HL-60 (cell line): ENCODE data around the gene PPP1R1B.
A peak's percentile ranks its signal among the peaks of the same experiment; 100 is the strongest.

Source experiments
- DNase-seq, 2 experiments: peaks; one replicate each; pipeline ENCODE4 v3.0.0-alpha.2; 2010 to 2020; ENCODE audit warnings: low read depth in 1 of 2, low spot score in 1 of 2
- H3K27ac ChIP-seq: fragments of 250-450 bp; sonication (Bioruptor Pico); replicated peaks from 2 replicates; pipeline ENCODE4 v1.5.1; 2020; ENCODE audit warnings: mild to moderate bottlenecking, moderate library complexity
- H3K27me3 ChIP-seq: fragments of 250-450 bp; sonication (Bioruptor Pico); 2 replicates; pipeline ENCODE4 v1.5.1; 2021; ENCODE audit warnings: mild to moderate bottlenecking, moderate library complexity; ENCODE audit not compliant: insufficient read depth, poor library complexity, severe bottlenecking
- H3K4me3 ChIP-seq: replicated peaks from 2 replicates; pipeline ENCODE4 v1.5.1; 2011; ENCODE audit warnings: mild to moderate bottlenecking, control low read depth, low read length; ENCODE audit not compliant: insufficient read depth
- GABPA ChIP-seq: IDR thresholded peaks from 2 replicates; pipeline ENCODE4 v1.6.1; 2012; ENCODE audit warnings: low read depth
- POLR2AphosphoS5 ChIP-seq: IDR thresholded peaks from 2 replicates; pipeline ENCODE4 v1.6.1; 2012; ENCODE audit warnings: low read depth
- SPI1 ChIP-seq: IDR thresholded peaks from 2 replicates; pipeline ENCODE4 v1.6.1; 2012; ENCODE audit warnings: low read depth, mild to moderate bottlenecking, borderline replicate concordance
- TF ChIP-seq, protein P1 (sequence below): IDR thresholded peaks from 2 replicates; pipeline ENCODE4 v1.6.1; 2012; ENCODE audit warnings: low read depth; ENCODE audit not compliant: insufficient replicate concordance
- TF ChIP-seq, protein P2 (sequence below): IDR thresholded peaks from one replicate; pipeline ENCODE4 v1.5.1; 2011; ENCODE audit warnings: low read length, control low read depth, inconsistent platforms; ENCODE audit not compliant: insufficient read depth

The PPP1R1B gene

DNA sequence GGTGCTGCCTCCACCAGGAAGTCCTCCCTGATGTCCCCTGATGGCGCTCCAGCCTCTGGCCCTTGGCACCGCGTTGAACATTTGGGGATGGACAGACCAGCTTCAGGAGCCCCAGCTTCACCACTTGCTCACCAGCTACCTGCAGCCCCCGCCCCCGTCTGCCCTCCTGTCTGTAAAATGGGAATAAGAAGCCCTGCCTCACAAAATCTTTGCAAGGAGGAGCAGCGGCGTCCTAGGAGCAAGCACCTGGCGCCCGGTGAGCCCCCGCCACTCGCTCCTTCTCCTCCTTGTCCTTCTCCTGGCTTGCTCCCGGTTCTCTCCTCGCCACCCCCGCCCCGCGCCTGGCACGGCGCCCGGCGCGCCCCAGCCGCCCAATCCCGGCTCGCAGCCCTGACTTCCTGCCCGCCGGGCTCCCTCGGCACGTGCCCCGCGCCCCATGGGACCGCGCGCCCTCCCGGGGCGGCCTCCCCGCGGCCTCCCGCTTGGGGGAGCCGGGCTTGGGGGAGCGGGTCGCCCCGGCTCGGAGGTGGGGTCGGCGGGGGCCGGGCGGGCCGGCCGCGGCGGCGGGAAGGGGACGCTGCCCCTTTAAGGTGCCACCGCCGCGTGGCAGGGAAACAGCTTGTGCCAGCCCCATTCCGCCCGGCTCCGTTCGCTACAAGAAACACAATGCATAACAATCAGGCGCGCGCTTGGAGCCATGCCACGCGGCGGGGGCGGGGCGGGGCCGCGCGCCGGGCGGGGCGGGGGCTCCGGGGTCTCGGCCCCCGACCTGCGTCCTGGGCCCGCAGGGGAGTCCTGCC is 9.1 kb upstream of the PPP1R1B start:
- Histone ChIP-seq H3K4me3 (peak overlapping the region; percentile 54), H3K27me3 (no peaks in the 10 kb centered on the region), H3K27ac (no peak overlapping the region)
- peak; percentile 59 to 60 for DNase-seq
- no peak for TF ChIP-seq GABPA
- no peak for TF ChIP-seq POLR2AphosphoS5
- TF ChIP-seq, protein P1, sequence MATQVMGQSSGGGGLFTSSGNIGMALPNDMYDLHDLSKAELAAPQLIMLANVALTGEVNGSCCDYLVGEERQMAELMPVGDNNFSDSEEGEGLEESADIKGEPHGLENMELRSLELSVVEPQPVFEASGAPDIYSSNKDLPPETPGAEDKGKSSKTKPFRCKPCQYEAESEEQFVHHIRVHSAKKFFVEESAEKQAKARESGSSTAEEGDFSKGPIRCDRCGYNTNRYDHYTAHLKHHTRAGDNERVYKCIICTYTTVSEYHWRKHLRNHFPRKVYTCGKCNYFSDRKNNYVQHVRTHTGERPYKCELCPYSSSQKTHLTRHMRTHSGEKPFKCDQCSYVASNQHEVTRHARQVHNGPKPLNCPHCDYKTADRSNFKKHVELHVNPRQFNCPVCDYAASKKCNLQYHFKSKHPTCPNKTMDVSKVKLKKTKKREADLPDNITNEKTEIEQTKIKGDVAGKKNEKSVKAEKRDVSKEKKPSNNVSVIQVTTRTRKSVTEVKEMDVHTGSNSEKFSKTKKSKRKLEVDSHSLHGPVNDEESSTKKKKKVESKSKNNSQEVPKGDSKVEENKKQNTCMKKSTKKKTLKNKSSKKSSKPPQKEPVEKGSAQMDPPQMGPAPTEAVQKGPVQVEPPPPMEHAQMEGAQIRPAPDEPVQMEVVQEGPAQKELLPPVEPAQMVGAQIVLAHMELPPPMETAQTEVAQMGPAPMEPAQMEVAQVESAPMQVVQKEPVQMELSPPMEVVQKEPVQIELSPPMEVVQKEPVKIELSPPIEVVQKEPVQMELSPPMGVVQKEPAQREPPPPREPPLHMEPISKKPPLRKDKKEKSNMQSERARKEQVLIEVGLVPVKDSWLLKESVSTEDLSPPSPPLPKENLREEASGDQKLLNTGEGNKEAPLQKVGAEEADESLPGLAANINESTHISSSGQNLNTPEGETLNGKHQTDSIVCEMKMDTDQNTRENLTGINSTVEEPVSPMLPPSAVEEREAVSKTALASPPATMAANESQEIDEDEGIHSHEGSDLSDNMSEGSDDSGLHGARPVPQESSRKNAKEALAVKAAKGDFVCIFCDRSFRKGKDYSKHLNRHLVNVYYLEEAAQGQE = peak; percentile 33
- no peak for TF ChIP-seq SPI1

DNA sequence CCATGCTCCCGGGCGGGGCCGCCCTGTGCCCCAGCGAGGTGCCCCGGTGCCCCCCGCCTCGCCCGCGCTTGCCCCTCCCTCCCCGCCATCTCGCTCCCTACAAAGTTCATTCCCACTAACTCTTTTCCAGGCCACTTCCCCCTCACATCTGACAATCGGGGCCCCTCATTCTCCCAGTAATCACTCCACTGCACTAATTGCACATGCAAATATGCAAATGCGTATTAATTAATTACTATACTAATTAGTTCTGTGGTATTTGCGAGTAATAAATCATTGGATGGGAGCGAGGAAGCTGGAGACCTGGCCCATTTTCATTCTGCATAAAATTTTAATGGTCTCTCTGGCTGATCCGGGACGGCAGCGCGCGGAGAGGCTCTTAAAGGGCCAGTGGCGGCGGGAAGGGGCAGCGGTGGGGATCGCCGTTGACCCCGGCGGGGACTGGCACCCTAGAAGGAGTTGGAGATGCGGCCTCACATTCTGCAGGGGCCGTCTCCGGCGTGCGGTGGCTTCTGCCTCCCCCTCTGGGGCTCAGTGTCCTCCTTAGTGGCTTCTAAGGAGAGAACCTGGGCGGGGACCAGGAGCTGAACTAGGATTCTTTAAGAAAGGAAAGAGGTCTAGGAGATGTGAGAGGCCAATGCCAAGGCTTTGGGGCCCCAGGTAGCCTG is 8.4 kb upstream of the PPP1R1B start:
- Histone ChIP-seq H3K27me3 (no peaks in the 10 kb centered on the region), H3K4me3 (peak overlapping the region; percentile 54), H3K27ac (0 out of 2 replicates have a peak overlapping the region, but pooled peaks have one; percentile 32)
- DNase-seq = no peak
- TF ChIP-seq, protein P2, sequence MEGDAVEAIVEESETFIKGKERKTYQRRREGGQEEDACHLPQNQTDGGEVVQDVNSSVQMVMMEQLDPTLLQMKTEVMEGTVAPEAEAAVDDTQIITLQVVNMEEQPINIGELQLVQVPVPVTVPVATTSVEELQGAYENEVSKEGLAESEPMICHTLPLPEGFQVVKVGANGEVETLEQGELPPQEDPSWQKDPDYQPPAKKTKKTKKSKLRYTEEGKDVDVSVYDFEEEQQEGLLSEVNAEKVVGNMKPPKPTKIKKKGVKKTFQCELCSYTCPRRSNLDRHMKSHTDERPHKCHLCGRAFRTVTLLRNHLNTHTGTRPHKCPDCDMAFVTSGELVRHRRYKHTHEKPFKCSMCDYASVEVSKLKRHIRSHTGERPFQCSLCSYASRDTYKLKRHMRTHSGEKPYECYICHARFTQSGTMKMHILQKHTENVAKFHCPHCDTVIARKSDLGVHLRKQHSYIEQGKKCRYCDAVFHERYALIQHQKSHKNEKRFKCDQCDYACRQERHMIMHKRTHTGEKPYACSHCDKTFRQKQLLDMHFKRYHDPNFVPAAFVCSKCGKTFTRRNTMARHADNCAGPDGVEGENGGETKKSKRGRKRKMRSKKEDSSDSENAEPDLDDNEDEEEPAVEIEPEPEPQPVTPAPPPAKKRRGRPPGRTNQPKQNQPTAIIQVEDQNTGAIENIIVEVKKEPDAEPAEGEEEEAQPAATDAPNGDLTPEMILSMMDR = no peak
- TF ChIP-seq, protein P1 = no peak
- TF ChIP-seq GABPA (no peak), POLR2AphosphoS5 (no peak), SPI1 (no peak)

DNA sequence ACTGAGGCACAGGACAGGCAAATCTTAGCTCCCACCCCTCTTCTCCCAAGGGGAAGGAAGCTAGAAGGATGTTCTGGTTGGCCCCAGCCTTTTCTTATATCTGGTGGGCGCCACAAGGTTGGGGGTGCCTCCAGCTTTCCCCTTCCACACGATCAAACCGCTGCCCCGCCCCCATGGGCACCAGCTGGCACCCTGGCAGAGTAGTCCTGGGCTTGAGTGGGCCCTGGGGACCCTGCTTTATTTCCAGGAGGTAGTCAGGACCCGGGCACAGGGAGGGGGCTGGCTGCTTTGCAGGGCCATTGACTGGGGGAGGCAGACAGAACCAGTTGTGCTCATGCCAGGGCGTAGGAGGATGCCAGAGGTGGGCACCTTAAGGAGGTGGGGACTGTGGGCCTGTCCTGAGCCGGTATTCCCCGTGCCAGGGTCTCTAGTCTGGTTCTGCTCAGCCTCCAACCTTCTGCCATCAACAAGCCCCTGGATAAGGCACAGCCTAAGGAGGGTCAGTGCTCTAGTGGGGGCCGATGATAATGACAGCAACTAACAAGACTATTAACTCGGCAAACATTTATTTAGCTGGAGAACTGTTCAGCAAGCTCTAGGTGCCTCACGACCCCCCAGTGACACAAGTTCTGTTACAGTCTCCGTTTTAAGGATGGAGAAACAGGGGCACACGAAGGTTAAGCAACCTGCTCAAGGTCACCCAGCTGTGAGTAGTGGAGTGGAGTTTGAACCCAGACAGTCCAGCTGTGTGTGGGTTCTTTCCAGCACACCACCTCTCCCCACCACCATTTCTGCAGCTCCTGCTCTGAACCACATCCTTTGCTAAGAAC is 7.6 kb upstream of the PPP1R1B start:
- DNase-seq = no peak
- H3K4me3 ChIP-seq = no peak overlapping the region
- no peaks in the 10 kb centered on the region for H3K27me3 ChIP-seq
- H3K27ac ChIP-seq = no peak overlapping the region
- TF ChIP-seq, protein P2 = no peak
- TF ChIP-seq, protein P1 = no peak
- TF ChIP-seq SPI1 (no peak), POLR2AphosphoS5 (no peak), GABPA (no peak)
